ENCODE results near the gene TSEN15.

The TSEN15 gene

DNA sequence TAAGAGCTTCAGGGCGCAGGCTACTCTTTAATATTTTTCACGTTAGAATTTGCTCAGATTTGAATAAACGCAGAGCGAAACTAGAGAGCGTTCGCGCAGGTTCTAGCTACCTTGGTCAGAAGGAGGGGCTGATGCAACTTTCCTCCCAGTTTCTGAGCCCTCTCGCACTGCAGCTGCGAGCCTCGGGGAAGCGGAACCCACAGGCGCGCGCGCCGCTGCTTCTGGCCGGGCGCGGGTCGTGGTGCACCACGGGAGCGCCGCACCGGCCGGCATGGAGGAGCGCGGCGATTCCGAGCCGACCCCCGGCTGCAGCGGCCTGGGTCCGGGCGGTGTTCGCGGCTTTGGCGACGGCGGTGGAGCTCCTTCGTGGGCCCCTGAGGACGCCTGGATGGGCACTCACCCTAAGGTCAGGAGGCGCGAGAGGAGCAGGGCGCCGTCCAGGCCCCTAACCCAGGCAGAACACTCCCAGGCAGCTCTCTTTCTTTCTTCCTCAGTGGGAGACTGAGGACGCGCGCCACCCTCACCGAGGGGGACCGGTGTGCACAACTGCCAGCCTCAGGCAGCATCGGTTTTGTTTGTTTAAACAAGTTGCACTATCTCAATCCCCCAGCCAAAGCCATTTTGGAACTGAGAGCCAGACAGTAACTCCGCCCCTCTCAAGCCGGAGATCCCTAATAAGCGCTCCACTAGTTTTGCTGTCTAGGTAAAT lies at the start of gene TSEN15:
Gene TSEN15, plus strand, starts transcription at position 246 of the 709 bp plus-strand sequence. Its CDS starts 26 bp downstream, at position 272.
- DNase-seq, result peak; percentile 75

DNA sequence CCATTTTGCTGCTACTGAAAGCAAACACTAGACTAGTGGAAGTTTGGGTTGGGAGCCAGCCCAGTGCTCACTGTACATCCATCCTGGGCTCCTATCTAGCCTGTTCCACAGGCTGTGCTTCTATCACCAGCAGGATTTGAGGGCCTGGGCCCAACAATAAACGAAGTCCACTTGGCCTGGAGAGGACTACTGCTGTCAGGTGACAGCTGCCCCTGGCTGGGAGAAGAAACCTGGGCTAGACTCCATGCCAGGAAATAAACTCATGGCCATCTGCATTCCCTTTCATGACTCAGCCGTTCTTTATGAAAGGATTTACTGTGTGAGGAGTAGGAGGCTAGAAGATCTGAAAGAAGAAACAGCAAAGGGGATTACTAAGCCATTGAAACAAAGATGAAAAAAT lies 49.5 kb upstream of the TSEN15 start:
- DNase-seq, result no peak

DNA sequence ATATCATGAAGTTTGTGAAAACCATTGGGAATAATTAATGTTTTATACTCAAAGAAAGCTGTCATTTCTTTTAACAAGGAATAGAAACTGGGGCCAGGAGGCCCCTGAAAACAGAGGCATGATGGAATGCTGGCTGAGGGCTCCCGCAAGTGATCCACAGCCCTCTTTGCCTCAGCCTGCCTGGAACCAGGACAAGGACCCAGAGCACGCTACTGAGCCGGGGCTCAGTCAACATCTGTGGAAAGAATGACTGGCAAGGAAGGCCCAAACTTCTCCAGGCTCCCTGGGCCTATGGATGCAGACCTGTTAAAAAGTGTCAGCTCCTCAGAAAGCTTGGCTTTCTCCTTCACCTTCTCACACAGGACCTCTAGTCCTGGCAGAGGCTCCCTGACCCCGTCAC lies 46.6 kb upstream of the TSEN15 start:
- DNase-seq, result no peak

DNA sequence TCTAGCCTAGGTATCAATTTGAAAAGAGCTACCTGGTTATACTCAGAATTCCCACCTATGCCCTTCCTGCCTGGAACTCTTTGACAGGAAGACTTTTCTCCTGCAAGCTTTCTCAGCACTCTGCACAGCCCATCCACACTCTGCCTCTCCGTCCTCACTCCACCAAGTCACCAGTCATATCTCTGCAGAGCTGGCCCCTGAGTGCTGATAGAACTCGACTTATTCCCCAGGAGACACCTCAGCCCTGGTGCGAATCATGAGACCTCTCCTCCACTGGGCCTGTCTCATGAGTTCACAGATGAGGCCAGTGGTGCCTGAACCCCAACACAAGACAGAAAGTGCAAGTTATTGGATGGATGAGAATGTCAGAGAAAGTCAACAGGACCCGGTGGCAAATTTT lies 46.0 kb upstream of the TSEN15 start:
- DNase-seq, result no peak

DNA sequence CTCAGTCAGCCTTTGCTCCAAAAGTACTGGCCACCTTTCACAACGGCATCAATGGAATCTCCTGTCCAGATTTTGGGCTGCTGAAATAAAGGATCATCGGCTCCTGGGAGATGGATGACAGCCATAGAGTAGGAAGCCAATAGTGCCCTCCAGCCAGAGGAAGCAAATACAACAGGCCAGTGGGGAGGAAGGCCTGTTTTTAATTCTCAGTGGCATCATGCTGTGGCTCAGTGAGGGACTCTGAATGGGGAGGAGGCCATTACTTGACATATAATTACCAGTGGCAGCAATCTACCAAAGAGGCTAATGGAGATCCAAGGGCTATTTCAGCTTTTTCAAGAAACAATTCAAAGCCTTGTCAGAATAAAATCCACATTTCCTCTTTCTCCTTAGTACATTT lies 40.7 kb upstream of the TSEN15 start:
- no peak for DNase-seq

DNA sequence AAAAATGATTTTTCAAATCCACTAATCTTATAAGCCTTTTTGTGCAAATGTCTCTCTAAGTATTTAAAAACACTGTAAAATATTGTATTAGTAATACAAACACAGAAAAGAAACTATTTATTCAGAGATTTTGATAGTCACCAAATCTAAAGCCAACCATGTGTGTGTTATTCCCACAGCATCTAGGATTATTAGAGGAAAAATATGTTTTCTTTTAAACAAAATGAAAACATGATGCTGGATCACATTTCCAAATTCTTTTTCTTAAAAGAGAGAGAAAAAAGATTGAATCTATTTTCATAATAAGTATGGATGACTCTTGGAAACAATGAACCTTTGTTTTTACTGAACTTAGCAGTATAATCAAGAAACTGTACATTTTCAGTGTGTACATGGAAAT lies 39.3 kb upstream of the TSEN15 start:
- DNase-seq, result no peak

DNA sequence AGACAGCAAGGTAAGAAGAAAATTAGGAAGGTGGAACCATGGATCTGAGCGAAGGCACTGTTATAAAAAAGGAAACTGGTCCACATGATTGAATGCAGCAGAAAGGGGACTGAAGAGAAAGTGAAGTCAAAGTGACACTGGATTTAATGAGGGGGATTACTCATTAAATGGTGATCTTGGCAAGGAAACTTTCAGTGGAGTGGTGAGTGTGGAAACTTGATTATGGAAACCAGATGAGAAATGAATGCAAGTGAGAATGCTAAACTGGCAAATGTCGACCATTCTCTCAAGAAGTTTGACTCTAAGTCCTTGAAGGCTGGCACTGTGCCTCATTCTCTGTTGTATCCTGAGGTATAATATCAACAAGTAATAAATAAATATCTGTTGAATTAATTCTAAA lies 37.3 kb upstream of the TSEN15 start:
- DNase-seq, result no peak

DNA sequence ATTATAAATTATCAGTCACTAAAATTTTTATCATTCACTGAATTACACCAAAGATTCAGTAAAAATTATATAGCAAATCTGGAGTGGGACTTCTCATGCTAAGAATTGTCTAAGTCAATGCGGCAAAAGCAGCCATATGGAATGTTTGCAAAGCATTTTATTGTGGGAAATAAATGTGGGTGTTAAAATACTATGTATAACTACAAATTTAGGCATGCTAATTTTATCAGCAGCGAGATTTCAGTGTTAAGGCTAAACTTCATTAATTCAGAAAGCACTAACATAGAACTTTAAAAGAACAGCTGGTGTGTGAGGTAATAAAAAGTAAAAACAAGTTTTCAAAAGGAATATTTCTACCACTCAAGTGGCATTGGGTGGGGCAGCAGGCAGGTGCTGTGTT lies 35.4 kb upstream of the TSEN15 start:
- no peak for DNase-seq

DNA sequence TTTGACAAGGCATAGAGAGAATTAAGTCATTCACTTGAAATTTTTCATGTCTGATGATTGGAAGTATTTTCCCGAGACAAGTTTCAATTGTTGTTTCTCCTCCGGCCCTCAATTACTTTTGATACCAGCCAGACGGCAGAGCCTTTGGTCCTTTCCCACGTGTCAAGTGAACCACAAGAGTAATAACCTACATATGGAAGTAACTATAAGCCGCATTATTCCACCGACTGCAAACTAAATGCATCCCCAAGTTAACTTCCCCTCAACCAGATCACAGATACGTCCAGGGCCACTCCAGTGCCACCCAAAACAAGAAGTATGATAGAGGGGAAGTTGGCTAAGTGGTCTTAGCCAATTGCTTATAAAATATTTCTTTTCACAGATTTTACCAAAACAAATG lies 34.2 kb upstream of the TSEN15 start:
- no peak for DNase-seq

DNA sequence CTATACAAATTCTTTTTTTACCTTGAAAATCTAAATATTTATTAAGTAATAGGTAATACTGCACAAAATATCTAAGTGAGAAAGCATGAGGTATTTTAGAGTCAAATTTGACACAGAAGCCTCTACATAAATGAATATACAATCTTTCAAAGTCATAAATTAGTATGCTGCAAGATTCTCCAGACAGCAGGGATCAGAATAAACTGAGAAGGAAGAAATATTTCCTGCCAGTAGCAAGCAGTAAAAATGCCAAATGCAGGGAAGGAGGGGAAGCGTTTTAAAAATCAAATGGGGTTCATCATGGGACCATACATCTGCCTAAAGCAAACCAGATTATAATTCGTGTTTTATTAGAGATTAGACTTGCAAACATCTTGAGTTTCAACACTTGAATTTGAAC lies 32.9 kb upstream of the TSEN15 start:
- DNase-seq, result no peak

DNA sequence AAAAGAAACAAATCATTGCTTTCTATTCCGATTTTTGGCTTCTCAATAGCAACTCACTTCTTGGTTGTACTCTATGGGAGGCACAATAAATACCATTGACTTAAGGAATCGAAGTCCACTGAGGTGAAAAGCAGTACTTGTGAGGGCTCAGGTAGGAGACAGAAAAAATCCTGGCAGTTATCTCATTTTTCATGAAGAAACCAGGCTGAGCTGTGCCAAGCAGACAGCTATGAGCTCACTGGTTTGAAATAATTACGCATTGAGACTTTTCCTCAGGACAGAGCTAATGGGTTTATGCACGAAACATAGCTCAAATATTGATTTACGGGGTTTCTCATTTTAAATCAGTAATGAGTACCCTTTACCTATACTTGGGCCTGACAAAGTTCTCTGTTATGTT lies 32.5 kb upstream of the TSEN15 start:
- no peak for DNase-seq

DNA sequence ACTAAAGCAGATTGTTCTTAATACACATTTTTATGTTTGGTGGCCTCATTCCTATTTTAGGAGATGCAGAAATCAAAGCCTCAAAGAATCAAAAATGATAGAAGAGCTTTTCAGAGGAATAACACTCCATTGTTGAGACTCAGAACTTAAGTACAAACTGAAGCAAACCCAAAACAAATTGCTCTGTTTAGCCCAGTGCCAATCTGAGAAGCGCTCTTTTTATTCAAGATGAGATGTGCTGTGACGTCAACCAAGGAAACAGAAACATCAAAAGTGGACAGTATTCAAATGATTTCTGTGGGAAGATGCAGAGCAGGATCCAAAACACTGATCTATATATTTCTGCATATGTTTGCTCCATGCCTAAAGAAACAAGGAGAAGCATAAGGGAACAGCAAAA lies 32.0 kb upstream of the TSEN15 start:
- no peak for DNase-seq

DNA sequence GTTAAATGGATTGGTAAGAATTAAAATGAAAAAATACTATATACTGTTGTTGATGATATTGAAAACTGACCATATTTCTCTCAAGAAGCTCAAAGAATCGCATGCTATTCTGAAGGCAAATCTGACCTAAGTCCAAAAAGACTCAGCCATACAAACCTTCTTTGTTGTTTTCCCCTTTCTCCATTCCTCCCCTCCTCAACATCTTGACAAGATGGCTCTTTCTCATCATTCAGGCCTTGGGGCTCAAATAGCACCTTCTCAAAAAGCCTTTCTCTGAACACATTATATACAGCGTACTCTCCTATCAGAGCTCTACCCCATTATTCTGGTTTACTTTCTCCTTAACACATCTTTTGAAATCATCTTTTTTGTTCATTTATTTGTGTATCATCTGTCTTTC lies 31.2 kb upstream of the TSEN15 start:
- DNase-seq, result no peak

DNA sequence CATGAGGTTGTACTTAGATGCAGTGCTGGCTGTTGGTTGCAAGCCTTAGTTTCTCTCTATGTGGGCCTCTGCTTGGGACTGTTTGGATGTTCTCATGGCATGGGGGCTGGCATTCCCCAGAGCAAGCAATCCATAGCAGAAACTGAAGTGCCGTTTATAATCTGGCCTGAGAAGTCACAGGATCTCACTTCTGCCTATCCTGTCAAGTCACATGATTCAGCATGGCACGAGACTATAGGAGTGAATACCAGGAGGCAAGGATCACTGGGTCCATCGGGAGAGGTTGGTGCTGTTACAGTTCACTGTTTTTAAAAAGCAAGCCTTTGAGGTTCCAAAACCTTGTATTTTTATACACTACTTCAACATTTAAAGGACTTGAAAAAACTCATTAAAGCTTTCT lies 30.7 kb upstream of the TSEN15 start:
- DNase-seq, result no peak

DNA sequence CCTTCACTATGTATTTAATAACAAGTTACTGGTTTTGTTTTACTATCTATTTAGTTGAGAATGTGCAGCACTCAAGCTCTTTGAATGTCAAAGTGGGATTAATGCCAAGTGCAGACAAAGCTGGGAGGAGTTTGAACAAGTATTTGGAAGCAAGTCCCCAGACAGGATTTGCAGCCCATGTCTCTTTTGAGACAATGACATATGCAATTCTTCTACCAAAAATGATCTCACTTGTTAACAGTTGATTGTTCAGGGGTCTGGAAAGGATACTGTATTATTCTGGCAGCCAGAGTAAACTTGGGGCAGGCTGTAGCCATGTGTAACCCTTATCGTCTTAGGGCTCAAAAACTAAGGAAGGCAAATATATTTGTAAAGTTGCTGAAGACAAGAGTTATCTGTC lies 29.8 kb upstream of the TSEN15 start:
- DNase-seq, result no peak

DNA sequence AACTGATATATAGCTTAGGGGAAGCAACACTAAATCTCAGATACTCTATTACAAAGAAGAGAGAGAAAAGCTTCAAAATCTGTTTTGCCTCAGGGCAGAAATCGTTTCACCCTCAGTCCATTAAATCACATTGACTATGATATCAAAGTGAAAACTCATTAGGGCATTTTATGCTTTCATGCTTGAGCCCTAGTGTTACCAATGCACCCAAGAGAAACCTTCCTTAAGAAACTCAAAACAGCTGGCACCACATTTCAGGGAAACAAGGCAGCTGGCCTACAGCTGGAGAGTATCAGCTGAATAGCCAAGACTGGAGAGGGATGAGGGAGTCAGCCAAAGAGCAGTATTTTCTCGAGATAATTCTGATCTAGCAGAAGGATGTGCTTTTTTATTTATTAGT lies 28.9 kb upstream of the TSEN15 start:
- DNase-seq, result no peak

DNA sequence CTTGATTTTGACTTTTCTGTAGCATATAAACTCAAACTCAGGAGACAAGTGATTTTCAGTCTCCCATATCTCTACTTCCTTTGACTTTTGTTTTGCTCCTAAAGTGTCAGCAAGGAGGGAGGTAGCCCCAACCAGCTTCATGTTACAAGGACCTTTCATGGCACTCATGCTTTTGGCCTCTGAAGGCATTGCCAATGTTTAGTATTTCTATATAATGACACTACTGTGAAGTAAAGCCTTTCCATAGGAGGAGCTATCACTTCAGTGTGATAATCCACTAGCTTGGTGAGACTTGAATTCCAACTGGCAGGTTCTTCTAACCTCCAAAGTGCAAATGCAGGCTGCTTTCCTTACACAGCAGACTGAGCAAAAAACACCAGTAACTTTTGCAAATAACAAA lies 28.4 kb upstream of the TSEN15 start:
- DNase-seq, result no peak

DNA sequence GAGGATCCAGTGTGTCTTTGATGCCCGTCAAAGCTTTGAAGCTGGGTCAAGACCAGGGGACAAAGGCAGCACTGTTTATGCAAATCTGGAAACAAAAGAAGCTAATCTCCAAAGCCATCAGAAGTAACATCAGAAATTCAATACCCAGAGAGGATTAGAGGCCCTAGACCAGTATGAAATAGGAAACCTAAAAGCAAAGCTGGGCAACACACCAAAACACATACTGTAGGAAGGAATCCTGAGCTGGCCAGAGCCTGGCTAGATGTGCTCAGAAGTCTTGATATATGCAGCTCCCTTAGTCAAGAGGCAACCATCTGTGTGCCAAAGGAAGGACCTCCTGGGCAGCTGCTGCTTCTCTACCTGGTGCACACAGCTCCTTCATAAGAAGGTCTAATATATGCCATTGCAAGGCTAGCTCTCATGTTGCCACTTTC lies 26.3 kb upstream of the TSEN15 start:
- peak; percentile 36 for DNase-seq

DNA sequence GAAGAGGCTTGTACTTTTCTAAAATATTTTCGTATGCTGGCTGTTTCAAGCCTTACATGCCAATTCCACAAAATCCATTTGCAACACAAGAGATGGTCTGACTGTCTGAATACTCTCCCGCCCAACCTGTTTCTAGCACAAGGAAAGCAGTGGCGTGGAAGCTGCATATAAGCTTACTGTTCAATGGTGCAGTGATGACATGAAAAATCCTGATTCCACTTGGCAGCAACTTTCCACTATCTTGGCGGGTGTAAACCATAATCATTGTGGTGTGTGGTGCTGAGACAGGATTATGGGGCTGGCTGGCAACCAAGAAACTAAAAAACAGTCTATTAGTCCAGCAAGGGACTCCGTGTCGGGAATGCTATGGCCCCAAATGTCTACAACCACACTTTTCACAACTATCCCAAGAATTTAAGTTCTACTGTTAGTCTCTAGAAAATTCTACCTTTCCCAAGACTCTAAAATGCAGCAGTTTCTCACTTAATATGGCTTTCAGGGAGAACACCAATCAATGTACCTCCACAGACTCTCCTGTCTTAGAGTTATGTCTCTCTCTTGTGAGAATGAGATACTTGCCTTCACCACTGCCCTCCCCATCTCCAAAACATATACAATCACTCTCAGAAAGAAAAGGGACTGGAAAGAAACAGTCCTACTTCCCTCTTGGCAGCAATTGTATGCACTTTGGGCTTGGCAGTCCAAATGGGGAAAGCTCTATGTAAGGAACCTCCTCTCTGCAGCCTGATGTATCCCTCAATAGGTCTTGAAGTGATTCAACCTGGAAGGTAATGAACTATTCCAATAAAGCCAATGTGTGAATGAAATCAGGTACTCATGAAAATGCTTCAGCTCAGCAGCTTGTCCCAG lies 23.5 kb upstream of the TSEN15 start:
- DNase-seq, result no peak

DNA sequence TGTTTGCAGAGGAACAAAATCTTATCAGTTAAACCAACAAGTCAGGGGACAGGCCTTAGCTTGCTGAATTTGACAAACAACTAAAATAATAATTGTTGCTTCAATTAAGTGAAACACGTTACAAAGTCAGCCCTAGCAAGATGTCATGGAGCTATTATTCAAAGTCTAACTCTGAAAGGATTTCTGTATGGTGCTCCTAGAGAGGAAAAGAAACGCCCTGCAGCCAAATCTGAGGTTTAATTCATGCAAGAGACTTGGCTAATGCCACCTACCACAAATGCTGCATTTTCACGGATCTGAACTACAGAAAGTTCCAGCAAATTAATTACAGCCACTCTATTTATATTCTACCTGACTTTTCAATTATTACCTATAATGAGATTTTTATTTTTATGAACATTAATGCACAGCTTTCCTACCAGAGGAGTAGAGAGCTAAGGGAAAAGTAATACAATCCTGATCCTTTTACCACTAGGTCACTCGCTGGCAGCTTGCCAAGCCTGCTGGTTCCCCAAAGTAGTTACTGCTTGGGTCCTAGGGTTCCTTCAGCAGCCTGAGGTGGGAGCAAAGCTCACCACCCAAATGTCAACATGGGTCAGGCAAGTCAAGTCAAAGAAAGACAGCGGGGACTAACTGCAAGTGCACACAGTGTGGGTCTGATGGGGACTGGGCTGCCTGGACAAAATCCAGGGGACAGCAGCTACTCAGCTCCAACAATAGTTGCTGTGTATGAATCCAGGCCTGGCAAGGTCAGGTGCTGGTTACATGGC lies 22.5 kb upstream of the TSEN15 start:
- no peak for DNase-seq

DNA sequence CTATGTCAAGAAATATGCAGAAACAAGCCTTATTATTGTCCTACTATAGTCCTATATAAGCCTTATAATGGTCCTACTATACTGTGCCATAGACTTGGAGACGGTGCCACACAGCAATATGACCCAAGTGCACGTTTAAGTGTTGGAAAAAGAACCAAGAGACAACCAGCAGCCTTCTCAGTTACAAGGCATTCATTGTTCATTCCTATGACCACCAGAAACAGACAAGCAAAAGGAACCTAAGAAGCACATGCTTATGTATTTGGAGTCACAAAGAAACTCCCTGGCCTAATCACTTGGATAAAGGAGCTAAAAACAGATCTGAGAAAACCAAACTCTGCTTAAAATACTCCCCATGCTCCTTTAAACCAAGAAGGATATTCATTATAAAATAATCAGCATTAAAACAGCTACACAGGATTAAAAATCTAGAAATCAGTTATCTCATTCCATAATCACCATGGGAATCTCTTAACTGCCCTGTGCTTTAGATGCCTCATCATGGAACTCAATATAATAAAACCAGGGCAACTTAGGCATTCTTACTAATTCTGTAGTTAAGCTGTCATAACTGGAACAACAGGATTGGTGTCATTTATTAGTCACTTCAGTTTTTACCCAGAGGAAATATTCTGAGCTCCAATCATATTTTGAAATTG lies 21.0 kb upstream of the TSEN15 start:
- no peak for DNase-seq

DNA sequence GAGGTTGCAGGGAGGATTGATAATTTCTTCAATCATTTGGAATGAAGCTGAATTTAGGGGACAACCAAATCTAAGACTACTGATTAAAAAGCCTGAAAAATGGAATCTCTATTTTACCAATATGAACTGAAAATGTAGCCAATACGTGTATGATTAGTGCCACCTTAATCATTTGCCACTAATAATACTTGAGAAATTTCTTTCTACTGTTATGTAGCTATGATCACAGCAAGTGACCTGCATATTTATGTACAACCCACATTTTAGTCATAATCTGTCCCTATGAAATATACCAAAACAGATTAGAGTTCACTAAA lies 20.5 kb upstream of the TSEN15 start:
- no peak for DNase-seq

DNA sequence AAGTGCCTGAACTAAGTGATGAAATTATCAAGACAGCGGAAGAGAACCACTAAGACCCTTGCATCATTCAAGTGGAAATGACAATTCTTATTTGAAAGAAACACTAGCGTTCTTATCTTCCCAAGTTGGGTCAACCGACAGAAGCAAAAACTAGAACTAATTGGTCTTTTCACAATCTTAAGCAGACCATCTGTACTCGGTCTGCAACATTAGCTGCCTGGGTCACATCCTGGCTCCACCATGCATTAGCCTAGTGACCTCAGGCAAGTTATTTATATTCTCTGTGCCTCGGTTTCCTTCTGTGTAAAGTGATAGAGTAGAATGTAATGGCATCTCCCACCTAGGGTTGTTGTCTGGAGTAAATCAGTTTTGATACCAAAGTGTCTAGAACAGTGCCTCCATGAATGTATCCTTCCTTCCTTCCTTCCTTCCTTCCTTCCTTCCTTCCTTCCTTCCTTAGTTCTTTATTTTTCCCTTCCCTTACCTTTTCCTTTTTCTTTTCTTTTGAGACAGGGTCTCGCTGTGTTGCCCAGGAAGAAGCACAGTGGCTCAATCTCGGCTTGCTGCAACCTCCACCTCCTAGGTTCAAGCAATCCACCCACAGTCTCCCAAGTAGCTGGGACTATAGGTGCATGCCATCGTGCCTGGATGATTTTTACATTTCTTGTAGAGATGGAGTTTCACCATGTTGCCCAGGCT lies 20.0 kb upstream of the TSEN15 start:
- no peak for DNase-seq
